ENCODE data around the gene SLTM.
"Not testable (repeated sequence)": the region's sequence is repeated elsewhere in the genome, so short reads cannot be mapped to it uniquely, and the experiment has no call there.

SLTM gene

DNA sequence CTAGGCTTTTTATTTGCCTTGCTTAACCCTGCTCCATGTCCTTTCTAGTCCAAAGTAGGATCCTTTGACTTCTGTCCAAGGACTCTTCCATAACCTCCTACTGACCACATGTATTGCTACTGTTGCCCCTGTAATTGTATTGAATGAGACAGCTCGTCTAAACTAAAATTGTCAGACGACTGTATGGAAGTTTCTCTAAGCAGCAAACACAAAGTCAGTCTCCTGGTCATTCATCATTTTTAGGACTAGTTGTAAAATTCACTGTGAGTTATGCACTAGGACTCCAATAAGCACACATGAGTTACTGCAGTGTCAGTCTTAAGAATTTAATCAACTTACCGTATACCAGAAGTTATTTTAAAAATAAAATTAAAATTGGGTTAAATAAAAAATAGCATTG, 32.8 kb downstream of the SLTM start:
- H3K4me3 ChIP-seq (ENCODE audit: low read length), result no peak overlapping the region
- DNase-seq (ENCODE audit: low read depth), result no peak
- no peak for TF ChIP-seq CTCF (conservative IDR thresholded peaks at IDR 0.05; ENCODE audit: low read length)

DNA sequence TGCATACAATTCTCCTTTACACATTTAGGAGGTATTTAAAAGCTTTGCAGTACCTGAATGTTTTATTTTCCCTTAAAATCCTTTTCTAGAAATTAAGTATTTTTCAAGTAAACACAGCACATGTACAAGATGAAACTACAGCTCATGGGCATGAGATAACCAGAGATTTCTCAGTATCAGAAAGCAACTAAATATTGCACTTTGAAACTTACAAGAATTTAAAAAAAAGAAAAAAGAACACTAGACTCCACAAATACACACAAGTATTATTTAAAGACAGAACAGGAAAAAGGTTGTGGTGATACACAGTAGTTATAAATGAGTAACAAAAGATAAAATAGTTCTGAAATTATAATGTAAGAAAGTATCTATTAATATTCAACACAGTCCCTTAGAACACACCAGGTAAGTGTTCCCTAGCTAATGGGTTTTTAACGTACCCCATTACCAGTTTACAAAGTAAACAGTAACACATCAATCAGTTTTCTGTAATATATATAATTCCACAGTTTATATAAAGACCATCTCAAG, 35.3 kb downstream of the SLTM start:
- TF ChIP-seq CTCF (conservative IDR thresholded peaks at IDR 0.05; ENCODE audit: low read length), result no peak
- no peak for DNase-seq (ENCODE audit: low read depth)
- H3K4me3 ChIP-seq (ENCODE audit: low read length), result no peak overlapping the region

DNA sequence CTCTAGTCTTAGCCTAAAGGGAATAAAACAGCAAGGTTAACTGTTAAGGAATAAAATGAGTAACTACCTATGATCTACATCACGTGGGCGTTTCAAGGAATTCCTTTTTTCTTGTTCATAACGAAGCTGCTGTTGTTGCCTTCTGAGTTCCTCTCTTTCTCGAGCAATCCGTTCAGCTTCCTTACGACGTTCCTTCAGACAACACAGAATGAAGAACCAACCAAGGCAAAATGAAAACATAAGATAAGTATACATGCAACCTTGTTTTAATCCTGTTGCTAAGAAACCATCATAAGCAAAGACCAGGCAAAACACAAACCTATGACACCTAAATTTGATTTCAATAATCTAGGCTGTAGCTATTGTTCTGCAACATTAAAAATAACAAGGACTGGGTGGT, 44.1 kb downstream of the SLTM start:
- no peak overlapping the region for H3K4me3 ChIP-seq (ENCODE audit: low read length)
- DNase-seq (ENCODE audit: low read depth), result no peak
- TF ChIP-seq CTCF (conservative IDR thresholded peaks at IDR 0.05; ENCODE audit: low read length), result no peak

DNA sequence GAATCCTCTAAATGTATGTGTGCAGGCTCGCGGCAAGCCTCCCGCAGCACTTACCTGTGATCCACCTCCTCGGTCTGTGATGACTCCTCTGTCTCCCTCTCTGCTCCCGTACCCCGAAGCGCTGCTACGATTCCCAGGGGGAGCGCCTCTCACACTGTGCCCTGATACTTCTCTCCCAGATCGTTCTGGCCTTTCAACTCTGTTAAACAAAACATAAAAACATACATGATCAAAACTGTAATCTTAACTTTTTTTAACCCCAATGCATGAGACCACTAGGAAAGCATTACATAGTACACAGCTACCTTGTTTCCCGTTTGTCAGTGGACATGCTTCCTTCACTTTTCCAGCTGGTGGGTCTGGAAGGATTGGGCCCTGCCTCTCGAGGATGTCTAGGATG, 46.6 kb downstream of the SLTM start:
- no peak for TF ChIP-seq CTCF (conservative IDR thresholded peaks at IDR 0.05; ENCODE audit: low read length)
- no peak for DNase-seq (ENCODE audit: low read depth)
- H3K4me3 ChIP-seq (ENCODE audit: low read length), result no peak overlapping the region

DNA sequence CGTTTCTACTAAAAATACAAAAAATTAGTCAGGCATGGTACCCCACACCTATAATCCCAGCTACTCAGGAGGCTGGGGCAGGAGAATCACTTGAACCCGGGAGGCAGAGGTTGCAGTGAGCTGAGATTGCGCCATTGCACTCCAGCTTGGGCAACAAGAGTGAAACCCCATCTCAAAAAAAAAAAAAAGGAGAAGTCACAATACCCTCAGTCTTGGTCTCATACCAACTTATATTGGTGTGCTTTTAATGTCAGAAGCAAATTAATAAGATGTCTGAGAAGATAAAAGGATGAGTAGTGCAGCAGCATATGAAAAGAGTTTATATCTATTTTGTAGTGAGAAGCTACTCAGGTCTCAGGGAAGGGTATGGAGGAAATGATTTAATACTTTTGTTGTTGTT, 49.6 kb downstream of the SLTM start:
- H3K4me3 ChIP-seq (ENCODE audit: low read length); DNase-seq (ENCODE audit: low read depth): not testable (repeated sequence)

DNA sequence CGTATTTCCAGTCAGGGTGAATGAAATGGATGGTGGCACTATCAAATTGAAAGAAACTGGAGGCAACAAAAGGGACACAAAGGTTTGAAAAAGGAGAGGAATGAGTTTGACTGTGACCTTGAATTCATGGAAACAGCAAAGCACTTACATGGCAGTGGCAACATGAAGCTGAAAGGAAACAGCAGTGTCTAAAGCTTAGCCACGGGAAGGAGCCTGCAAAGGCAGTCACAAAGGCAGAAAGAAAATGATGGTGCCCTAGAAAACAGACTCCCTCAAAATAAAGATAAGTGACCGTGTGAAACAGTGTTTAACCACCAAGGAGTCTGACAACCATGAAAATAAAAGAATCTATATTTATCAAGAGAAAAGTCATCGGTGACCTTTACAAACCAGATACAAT, 51.2 kb downstream of the SLTM start:
- H3K4me3 ChIP-seq (ENCODE audit: low read length), result no peak overlapping the region
- DNase-seq (ENCODE audit: low read depth), result no peak
- no peak for TF ChIP-seq CTCF (conservative IDR thresholded peaks at IDR 0.05; ENCODE audit: low read length)

GRCh38 chr15:58880320-58880719, 53.2 kb downstream of the SLTM start:
- TF ChIP-seq CTCF (conservative IDR thresholded peaks at IDR 0.05; ENCODE audit: low read length), result no peak
- H3K4me3 ChIP-seq (ENCODE audit: low read length), result no peak overlapping the region
- no peak for DNase-seq (ENCODE audit: low read depth)

Data from AG10803 (cell line).